Neural cell (in vitro differentiated cells): ENCODE results near the gene PCGF1. TPM values are rescaled to one million over a fixed set of nuclear protein-coding genes. Genes with fewer than 3 reads are reported as not detected.

Source experiments
- H2AFZ ChIP-seq: fragments of 200-600, 300-800 bp; sonication (generic), shearing (Covaris generic); 2 replicates; pipeline ENCODE4 v1.6.0; 2014; ENCODE audit warnings: low read depth, mild to moderate bottlenecking, antibody characterized with exemption, low read length, moderate library complexity
- H3F3A ChIP-seq: fragments of 200-600 bp; shearing (Covaris generic); 2 replicates; pipeline ENCODE4 v1.6.1; 2016; ENCODE audit warnings: mild to moderate bottlenecking, moderate library complexity, mixed read lengths, antibody characterized with exemption, low read length; ENCODE audit not compliant: insufficient read depth, poor library complexity, severe bottlenecking
- H3K27ac ChIP-seq: fragments of 200-600, 300-800 bp; sonication (generic), shearing (Covaris generic); 2 replicates; pipeline ENCODE4 v1.5.1; 2014; ENCODE audit warnings: mild to moderate bottlenecking, low read length, moderate library complexity
- H3K27me3 ChIP-seq: fragments of 300-800, 200-600 bp; sonication (generic), shearing (Covaris generic); 2 replicates; pipeline ENCODE4 v1.6.0; 2014; ENCODE audit warnings: mild to moderate bottlenecking, low read depth, low read length, moderate library complexity; ENCODE audit not compliant: insufficient read depth
- H3K36me3 ChIP-seq: fragments of 300-800, 200-600 bp; sonication (generic), shearing (Covaris generic); 2 replicates; pipeline ENCODE4 v1.5.1; 2014; ENCODE audit warnings: mild to moderate bottlenecking, antibody characterized with exemption, low read length, moderate library complexity; ENCODE audit not compliant: insufficient read depth
- H3K4me2 ChIP-seq: fragments of 300-800, 200-600 bp; sonication (generic), shearing (Covaris generic); 2 replicates; pipeline ENCODE4 v1.6.0; 2014; ENCODE audit warnings: mild to moderate bottlenecking, low read length
- H3K4me3 ChIP-seq: fragments of 300-800, 200-600 bp; sonication (generic), shearing (Covaris generic); 2 replicates; pipeline ENCODE4 v1.5.1; 2014; ENCODE audit warnings: mild to moderate bottlenecking, low read length, moderate library complexity
- H3K79me2 ChIP-seq: fragments of 200-600 bp; shearing (Covaris generic); replicated peaks from 2 replicates; pipeline ENCODE4 v1.6.0; 2014; ENCODE audit warnings: mild to moderate bottlenecking, low read length, moderate library complexity; ENCODE audit not compliant: insufficient read depth
- H3K9ac ChIP-seq: fragments of 300-800, 200-600 bp; sonication (generic), shearing (Covaris generic); 2 replicates; pipeline ENCODE4 v1.6.1; 2016; ENCODE audit warnings: mild to moderate bottlenecking, low read length, mixed read lengths
- H3K9me2 ChIP-seq: fragments of 200-600 bp; shearing (Covaris generic); 2 replicates; pipeline ENCODE4 v1.6.1; 2016; ENCODE audit warnings: mild to moderate bottlenecking, low read length, mixed read lengths; ENCODE audit not compliant: insufficient read depth
- H3K9me3 ChIP-seq: fragments of 200-600, 300-800 bp; sonication (generic), shearing (Covaris generic); 2 replicates; pipeline ENCODE4 v1.6.1; 2016; ENCODE audit warnings: mild to moderate bottlenecking, mixed run types, low read length, moderate library complexity, mixed read lengths
- H4K20me1 ChIP-seq: fragments of 200-600 bp; shearing (Covaris generic); 2 replicates; pipeline ENCODE4 v1.6.1; 2016; ENCODE audit warnings: mild to moderate bottlenecking, mixed run types; ENCODE audit not compliant: insufficient read depth
- CTCF ChIP-seq: fragments of 450-650 bp; IDR thresholded peaks from 2 replicates; pipeline ENCODE4 v1.5.1; 2014; ENCODE audit warnings: antibody characterized with exemption, mild to moderate bottlenecking, moderate library complexity; ENCODE audit not compliant: poor library complexity, severe bottlenecking
- EP300 ChIP-seq: fragments of 450-650 bp; conservative IDR thresholded peaks from 2 replicates; pipeline ENCODE4 v1.6.1; 2014; ENCODE audit warnings: antibody characterized with exemption, mild to moderate bottlenecking, moderate library complexity; ENCODE audit not compliant: poor library complexity, severe bottlenecking
- EZH2 ChIP-seq: fragments of 200-600, 300-800 bp; shearing (Covaris generic), sonication (generic); IDR thresholded peaks from 2 replicates; pipeline ENCODE4 v1.6.1; 2014; ENCODE audit warnings: antibody characterized with exemption, low read length, borderline replicate concordance, mild to moderate bottlenecking; ENCODE audit not compliant: insufficient read depth, poor library complexity, severe bottlenecking
- MXI1 ChIP-seq: fragments of 450-650 bp; conservative IDR thresholded peaks from 2 replicates; pipeline ENCODE4 v1.6.1; 2014; ENCODE audit warnings: antibody characterized with exemption, mild to moderate bottlenecking; ENCODE audit not compliant: poor library complexity, severe bottlenecking
- POLR2AphosphoS5 ChIP-seq: IDR thresholded peaks from 2 replicates; pipeline ENCODE4 v1.6.1; 2012
- RAD21 ChIP-seq: fragments of 450-650 bp; conservative IDR thresholded peaks from 2 replicates; pipeline ENCODE4 v1.6.1; 2014; ENCODE audit warnings: antibody characterized with exemption, mild to moderate bottlenecking, moderate library complexity
- SMC3 ChIP-seq: fragments of 450-650 bp; conservative IDR thresholded peaks from 2 replicates; pipeline ENCODE4 v1.6.1; 2014; ENCODE audit warnings: antibody characterized with exemption, mild to moderate bottlenecking, moderate library complexity; ENCODE audit not compliant: poor library complexity
- TAF1 ChIP-seq: IDR thresholded peaks from 2 replicates; pipeline ENCODE4 v1.6.1; 2012; ENCODE audit warnings: low read depth
- polyA plus RNA-seq: library from polyadenylated mRNA; depleted of rRNA; stranded (reverse); fragments of >200 nt; gene quantifications from 2 replicates; pipeline ENCODE4 v1.2.3, GENCODE V29; 2014
- TF ChIP-seq, protein P1 (sequence below): IDR thresholded peaks from 2 replicates; pipeline ENCODE4 v1.6.1; 2012; ENCODE audit warnings: borderline replicate concordance

Gene PCGF1
- polyA plus RNA-seq, 1 donor from 2014 or later: 30.2 TPM

DNA sequence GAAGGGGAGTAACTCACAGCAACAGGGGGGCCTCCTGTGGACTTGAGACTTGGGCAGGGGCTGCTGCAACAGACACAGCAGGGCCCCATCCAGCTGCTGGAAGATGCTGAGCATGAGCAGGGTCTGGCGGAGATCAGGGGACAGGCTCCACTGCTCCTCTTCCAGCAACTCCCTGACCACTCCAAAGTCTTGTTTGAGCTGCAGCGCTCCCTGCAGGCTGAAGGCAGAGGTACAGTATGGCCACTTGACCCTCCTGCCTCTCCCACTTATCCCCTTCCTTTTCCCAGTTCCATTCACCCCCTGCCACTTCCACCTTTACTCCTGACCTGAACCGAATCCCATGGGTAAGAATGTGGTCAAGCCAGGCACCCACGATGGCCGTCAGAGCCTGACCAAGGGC is 32.6 kb downstream of the PCGF1 start:
- Histone ChIP-seq H3F3A (peaks cover 3% of the 10 kb centered on the region), H4K20me1 (no peaks in the 10 kb centered on the region), H3K9me3 (no peaks in the 10 kb centered on the region), H3K4me3 (no peak overlapping the region), H3K9me2 (no peaks in the 10 kb centered on the region), H3K27me3 (no peaks in the 10 kb centered on the region), H3K9ac (no peak overlapping the region), H3K36me3 (no peaks in the 10 kb centered on the region), H3K27ac (no peak overlapping the region), H2AFZ (no peak overlapping the region), H3K79me2 (peaks cover 7% of the 10 kb centered on the region), H3K4me2 (no peak overlapping the region)
- TF ChIP-seq MXI1 (no peak), CTCF (no peak), SMC3 (no peak), EP300 (no peak), TAF1 (no peak)
- TF ChIP-seq, protein P1, sequence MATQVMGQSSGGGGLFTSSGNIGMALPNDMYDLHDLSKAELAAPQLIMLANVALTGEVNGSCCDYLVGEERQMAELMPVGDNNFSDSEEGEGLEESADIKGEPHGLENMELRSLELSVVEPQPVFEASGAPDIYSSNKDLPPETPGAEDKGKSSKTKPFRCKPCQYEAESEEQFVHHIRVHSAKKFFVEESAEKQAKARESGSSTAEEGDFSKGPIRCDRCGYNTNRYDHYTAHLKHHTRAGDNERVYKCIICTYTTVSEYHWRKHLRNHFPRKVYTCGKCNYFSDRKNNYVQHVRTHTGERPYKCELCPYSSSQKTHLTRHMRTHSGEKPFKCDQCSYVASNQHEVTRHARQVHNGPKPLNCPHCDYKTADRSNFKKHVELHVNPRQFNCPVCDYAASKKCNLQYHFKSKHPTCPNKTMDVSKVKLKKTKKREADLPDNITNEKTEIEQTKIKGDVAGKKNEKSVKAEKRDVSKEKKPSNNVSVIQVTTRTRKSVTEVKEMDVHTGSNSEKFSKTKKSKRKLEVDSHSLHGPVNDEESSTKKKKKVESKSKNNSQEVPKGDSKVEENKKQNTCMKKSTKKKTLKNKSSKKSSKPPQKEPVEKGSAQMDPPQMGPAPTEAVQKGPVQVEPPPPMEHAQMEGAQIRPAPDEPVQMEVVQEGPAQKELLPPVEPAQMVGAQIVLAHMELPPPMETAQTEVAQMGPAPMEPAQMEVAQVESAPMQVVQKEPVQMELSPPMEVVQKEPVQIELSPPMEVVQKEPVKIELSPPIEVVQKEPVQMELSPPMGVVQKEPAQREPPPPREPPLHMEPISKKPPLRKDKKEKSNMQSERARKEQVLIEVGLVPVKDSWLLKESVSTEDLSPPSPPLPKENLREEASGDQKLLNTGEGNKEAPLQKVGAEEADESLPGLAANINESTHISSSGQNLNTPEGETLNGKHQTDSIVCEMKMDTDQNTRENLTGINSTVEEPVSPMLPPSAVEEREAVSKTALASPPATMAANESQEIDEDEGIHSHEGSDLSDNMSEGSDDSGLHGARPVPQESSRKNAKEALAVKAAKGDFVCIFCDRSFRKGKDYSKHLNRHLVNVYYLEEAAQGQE: no peak

- Histone ChIP-seq H3K4me2 (no peak overlapping the region), H3K9me3 (no peaks in the 10 kb centered on the region), H3K27ac (no peak overlapping the region), H3K27me3 (no peaks in the 10 kb centered on the region), H3K79me2 (peaks cover 4% of the 10 kb centered on the region), H3K4me3 (no peak overlapping the region), H3K9ac (no peak overlapping the region), H3K9me2 (no peaks in the 10 kb centered on the region), H4K20me1 (no peaks in the 10 kb centered on the region), H2AFZ (no peak overlapping the region), H3F3A (peaks cover 3% of the 10 kb centered on the region), H3K36me3 (no peaks in the 10 kb centered on the region)
- TF ChIP-seq TAF1 (no peak), EZH2 (no peak), EP300 (no peak), SMC3 (no peak), RAD21 (no peak), CTCF (no peak), POLR2AphosphoS5 (no peak), MXI1 (no peak)
- TF ChIP-seq, protein P1: no peak
Measured at GRCh38 chr2:74474481-74474880, 33.0 kb downstream of the PCGF1 start.
